DMS79 (cell line): ENCODE measurements around the gene KIF5A.
A peak's percentile ranks its signal among the peaks of the same experiment; 100 is the strongest.

ENCODE experiments used
- DNase-seq: peaks from one replicate; lab custom pipeline; 2025; lab: John Stamatoyannopoulos, UW

KIF5A gene

DNA sequence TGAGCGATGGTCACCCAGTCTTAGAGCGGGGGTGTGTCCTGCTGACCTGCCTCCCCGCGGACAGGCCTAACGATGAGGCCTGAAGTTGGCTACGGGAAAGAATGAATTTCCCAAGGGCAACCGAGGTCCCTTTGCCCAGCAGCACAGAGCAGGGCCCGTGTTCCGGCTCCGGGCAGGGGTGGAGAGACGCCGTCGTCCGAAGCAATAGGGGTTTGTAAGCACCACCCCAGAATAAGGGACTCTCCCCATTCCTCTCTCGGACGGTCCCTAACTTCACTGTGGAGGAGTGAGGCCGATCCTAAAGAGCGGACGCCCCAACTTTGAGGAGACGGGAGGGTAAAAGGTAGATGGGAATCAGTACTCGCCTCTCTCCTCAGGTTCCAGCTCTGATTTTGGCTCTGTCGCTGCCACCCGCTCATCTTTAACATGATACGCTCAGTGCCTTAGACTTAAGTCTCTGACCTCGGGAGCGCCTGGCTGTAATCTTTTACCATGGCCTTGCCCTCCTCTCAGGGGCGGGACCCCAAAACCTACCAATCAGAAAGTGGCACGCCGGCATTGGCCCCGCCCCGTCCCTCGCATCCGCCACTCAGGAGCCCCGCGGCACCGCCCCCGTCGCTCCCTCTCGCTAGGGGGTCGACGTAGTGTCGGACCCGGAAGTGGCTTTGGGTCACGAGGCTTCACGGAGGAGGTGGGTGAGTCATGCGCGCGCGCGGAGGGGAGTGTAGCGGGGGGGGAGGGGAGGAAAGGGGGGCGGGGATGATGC is 29.6 kb upstream of the KIF5A start, which contains the start of gene DDIT3:
Gene DDIT3 (minus strand): TSS at position 462 of the 766 bp plus-strand sequence. CDS start 3,108 bp downstream, outside the sequence.
- DNase-seq: peak; percentile 86

DNA sequence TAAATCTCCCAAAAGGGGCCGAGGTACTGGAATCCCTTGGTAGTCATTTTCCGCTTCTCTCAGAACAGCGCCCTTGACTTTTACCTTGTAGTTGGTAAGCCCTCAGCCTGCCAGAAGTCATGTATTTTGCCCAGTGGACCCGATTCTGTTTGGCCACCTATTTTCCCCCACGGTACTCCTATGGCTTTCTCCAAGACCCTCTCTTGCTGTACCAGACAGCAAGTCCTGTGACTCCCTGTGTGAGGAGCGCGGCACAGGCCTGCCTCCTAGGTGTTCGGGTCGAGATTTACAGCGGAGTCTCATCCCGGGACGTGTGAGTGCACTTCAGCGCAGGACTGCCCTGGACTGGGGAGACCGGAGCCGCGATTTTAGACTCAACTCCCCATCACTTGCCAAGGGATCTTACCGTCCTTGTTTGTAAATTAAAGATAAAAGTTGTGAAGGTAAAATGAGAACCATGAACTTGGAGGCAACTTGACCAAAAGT is 28.3 kb upstream of the KIF5A start:
- DNase-seq: no peak

DNA sequence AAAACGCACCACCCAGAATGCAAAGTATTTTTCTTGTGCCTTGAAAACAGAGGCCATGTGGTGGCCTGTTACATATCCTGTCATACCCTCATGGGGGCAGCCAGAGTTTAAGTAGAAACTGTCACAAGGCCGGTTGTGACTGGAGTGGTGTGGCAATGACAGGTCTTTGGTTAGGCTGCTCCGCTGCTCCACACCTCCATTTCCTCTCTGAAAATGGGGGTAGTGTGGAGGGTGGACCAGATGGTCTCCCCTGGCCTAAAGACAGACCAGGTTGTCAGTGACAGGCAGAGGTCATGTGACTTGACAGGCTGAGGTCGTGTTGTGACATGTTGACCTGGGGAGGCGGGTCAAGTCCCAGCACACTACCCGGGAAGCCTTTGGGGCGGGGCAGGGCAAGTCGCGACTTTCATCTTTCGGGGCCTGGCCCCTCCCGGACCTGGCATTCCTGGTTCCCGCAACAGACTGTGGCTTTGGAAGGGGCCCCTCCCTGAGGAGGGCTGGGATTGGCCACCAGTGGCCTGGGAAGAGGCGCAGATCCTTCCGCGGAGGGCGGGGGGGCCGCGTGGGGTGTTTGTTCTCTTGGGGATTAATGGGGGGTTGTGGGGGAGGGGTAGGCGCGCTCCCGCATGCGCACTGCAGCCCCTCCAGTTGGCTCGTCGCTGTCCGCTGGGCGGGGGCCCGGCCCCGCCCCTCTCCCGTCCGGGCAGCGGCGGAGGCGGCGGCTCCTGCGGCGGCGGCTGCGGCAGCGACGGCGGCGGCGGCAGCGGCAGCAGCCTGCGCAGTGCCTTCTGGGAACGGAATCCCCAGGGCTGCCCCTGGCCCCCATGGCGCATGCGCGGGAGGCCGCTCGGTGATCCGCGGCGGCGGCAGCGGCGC is 27.6 kb upstream of the KIF5A start, which contains the start of gene MBD6:
Gene MBD6 (plus strand): TSS at position 814 of the 876 bp plus-strand sequence. CDS start 1,480 bp downstream, outside the sequence.
- peak; percentile 62 for DNase-seq

DNA sequence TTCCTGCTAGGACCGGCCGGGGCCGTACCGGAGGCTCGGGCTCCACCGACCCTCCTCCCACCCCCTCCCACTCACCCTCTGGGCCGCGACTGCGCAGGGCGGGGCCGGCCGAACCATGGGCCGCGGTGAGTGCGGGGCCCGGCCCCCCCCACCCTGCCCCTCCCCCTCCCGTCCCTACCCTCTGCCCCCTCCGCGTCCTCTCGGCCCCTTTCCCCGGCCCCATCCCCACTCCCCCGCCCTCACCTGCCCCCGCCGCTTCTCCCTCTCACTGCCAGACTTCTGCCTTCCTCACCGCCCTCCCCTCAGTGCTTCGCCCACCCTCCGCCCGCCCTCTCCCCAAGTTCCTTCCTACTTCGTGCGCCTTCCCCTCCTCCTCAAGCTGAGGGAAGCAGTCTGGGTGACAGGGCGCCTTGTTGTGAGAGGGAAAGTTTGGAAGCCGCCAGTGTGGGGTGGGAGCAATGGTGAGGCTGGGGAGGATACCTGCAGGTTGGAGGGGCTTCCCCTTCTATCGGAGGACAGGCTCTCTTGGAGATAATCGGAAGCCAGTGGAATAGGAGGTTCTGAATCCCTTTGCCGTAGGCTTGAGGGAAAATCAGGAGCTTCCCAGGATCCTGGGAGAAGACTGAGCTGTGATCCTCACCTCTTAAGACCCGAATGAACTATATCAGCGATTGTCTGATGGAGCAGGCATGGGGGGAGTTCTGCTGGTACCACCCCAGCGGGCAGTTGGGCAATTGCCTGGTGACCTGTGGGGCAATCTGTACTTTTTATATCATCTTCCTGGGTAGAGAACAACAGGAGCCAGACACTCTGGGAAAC is 26.7 kb upstream of the KIF5A start:
- DNase-seq: no peak

DNA sequence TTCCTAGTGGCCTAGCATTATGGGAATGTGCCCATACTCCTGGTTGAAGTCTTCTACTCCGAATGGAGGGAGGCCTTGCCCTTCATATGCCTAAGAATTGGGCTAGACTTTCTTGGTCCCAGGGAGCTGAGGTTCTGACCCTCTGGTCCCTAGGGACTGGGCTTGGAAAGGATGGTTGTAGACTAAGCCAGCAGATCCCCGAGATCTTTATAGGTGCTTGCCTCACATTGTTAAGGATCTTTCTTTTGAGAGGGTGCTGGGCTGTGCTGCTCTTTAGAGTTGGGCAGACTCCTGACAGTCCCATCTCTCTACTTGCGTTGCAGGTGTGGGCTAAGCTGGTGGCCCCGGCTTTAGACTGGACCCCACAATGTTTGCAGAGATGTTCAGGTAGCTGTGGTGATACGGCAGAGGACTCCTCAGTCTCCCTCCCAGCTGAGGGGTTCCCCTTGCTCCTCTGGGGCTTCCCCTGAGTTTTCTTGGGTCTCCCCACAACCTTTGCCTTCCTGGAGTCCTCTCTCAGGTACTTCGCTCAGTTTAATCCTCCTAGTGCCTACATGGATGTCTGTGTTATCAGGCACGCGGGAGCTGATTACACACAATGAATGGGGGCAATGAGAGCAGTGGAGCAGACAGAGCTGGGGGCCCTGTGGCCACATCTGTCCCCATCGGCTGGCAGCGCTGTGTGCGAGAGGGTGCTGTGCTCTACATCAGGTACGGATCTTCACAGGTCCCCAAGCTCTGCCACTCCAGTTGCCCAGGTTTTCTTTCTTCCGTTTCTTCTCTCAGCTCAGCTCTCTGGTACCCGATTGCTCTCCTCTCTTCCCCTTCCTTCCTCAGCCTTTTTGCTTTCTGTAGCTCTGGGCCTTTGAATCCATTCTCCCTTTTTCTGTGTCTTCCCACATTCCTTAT is 25.9 kb upstream of the KIF5A start:
- DNase-seq: no peak

DNA sequence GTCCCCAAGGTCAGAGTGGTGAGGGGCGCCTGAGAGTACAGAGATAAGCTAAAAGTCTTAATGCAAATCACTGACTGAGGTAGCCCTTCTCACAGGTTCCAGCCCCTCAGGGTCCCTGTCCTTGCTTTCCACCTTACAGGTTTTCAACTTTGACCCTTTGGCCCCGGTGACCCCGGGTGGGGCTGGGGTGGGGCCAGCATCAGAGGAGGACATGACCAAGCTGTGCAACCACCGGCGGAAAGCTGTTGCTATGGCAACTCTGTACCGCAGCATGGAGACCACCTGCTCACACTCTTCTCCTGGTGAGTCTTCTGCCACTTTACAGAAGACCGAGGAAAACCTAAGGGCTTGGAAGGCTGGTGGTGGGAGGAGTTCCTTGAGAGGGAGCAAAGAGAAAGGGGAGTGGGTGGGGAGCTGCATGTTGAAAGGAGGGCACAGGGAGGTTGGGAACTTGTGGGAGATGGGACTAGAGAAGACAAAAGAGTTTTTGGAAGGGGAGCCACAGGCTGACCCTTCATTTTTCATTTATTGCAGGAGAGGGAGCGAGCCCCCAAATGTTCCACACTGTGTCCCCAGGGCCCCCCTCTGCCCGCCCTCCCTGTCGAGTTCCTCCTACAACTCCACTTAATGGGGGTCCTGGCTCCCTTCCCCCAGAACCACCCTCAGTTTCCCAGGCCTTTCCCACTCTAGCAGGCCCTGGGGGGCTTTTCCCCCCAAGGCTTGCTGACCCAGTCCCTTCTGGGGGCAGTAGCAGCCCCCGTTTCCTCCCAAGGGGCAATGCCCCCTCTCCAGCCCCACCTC is 24.8 kb upstream of the KIF5A start:
- DNase-seq: no peak

DNA sequence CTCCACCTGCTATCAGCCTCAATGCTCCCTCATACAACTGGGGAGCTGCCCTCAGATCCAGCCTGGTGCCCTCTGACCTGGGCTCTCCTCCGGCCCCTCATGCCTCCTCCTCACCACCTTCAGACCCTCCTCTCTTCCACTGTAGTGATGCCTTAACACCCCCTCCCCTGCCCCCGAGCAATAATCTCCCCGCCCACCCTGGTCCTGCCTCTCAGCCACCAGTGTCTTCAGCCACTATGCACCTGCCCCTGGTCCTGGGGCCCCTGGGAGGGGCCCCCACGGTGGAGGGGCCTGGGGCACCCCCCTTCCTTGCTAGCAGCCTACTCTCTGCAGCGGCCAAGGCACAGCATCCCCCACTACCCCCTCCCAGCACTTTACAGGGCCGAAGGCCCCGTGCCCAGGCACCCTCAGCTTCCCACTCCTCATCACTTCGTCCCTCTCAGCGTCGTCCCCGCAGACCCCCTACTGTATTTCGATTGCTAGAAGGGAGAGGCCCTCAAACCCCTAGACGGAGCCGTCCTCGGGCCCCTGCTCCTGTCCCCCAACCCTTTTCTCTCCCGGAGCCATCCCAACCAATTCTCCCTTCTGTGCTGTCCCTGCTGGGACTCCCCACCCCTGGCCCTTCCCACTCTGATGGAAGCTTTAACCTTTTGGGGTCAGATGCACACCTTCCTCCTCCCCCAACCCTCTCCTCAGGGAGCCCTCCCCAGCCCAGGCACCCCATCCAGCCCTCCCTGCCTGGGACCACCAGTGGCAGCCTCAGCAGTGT is 24.0 kb upstream of the KIF5A start:
- no peak for DNase-seq

DNA sequence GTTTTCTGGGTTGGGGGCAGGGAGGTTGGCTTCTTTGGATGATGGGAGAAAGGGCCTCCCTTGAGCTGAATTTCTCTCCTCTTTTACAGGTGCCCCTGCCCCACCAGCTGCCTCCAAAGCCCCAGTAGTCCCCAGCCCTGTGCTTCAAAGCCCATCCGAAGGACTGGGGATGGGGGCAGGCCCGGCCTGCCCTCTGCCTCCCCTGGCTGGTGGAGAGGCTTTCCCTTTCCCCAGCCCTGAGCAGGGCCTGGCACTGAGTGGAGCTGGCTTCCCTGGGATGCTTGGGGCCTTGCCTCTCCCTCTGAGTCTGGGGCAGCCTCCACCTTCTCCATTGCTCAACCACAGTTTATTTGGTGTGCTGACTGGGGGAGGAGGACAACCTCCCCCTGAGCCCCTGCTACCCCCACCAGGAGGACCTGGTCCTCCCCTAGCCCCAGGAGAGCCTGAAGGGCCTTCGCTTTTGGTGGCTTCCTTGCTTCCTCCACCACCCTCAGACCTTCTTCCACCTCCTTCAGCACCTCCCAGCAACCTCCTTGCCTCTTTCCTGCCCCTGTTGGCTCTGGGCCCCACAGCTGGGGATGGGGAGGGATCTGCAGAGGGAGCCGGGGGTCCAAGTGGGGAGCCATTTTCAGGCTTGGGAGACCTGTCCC is 23.2 kb upstream of the KIF5A start:
- no peak for DNase-seq

DNA sequence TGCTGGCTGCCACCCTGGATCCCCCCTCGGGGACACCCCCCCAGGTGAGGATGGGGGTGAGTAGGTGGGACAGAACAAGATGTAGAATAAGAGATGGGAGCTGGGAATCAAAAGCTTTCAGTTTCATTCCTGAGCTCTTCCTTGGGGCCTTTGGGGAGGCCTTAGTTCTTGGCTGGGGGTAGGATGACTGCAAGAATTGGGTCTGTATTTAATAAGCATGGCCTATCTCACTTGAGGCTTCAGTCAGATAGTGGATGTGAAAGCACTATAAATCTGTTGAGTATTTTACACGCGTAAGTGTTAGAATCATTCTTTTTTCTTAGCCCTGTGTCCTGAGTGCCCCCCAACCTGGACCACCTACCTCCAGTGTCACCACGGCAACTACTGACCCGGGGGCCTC is 22.7 kb upstream of the KIF5A start:
- no peak for DNase-seq

DNA sequence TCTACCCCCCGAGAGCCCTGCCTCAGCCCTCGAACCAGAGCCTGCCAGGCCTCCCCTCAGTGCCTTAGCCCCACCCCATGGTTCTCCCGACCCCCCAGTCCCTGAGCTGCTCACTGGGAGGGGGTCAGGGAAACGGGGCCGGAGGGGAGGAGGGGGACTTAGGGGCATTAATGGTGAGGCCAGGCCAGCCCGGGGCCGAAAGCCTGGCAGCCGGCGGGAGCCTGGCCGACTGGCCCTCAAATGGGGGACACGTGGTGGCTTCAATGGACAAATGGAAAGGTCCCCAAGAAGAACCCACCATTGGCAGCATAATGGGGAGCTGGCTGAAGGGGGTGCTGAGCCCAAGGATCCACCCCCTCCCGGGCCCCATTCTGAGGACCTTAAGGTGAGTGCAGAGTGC is 21.7 kb upstream of the KIF5A start:
- no peak for DNase-seq

DNA sequence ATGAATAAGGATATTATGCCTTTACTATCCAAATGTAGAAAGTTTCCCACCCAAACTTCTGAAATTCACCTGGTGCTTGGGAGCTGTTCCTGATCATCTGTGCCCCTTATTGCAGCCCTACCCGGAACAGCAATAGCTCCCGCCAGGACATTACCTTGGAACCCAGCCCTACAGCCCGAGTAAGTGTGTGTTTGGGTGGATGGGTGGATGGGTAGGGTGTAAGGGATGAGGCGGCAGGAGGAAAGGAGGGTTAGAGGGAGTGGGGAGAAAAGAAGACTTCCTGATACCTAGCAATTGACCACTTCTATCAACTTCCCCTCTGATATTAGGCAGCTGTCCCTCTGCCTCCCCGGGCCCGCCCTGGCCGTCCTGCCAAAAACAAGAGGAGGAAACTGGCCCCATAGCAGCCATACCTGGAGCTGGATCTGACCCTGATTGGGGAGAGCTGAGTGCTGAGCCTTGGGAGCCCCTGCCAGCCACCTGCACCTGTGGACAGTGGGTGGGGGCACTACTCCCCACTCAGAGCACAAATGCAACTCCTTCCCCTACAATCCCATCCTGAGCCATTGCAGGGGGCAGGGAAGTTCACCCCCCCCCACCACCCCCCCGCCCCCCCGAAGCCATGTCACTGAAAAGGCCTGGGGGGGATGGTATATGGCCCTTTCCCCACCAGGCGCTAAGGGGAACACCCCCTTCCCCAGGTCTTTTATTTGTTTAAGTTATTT is 20.9 kb upstream of the KIF5A start:
- no peak for DNase-seq

DNA sequence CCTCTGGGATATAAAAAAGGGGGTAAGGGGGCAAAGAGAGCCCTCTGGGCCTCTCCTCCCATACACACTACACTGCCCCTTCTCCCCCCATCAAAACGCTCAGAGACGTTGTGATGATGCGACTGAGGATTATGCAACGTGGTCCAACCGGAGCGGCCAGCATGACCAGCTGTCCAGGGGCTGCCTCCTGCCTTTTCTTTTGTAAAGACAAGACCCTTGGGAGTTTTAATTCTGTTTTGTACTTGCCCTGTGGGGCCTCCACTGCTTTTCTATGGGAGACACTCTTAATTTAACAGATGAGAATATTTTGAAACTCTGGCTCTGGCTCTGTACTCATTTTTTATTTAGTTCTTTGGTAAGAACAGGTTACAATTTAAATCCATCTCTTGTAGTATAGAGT is 20.0 kb upstream of the KIF5A start:
- DNase-seq: no peak

DNA sequence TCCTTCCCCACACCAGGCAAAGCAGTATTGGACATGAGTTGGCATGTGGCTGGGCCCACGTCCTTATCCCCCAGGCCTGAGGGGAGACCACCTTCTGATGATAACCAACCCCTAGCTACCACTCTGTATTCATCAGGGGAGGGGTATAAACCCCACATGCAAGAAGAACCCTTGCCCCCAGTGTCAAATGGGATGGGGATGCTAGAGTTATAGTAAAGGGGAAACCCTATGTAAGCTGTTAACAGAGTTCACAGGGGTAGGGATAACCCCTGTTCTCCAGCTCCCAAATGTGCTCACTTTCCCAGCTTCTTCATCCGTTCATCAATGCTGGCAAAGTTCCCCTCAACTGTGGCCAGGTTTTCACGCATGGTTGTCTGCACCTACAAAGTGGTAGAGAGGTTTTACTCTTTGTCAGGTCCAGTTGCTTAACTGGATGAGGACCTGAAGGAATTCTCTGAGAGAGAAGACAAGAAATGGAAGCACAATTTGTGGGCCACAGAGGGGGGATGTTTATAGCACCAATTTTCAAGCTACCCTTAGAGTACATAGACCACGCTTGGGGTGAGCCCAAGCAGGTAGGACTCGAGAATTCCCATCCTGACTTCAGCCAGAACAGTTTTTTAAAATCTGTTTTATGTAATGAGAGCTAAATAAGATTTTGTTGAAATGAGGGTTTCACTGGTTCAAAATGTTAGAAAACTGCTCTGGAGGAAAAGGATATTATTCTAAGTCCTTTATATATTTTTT is 19.3 kb upstream of the KIF5A start:
- no peak for DNase-seq

DNA sequence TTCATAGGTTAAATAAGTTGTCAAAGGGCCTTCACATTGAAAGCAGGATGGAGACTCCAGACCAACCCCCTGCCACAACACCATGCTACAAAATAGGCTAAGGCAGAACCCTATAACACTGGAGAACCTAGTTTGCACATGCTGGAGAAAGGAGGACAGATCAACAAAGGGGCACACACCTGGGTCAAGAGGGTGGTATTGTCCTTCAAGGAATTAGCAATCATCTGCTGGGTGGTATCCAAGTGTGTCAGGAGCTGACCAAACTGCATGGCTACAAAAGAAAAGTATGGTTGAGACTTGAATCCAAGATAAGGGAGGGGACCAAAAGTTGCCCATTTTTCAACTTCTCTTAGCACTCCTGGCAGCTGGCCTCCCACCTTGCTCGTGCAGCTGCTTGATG is 18.0 kb upstream of the KIF5A start:
- DNase-seq: no peak

DNA sequence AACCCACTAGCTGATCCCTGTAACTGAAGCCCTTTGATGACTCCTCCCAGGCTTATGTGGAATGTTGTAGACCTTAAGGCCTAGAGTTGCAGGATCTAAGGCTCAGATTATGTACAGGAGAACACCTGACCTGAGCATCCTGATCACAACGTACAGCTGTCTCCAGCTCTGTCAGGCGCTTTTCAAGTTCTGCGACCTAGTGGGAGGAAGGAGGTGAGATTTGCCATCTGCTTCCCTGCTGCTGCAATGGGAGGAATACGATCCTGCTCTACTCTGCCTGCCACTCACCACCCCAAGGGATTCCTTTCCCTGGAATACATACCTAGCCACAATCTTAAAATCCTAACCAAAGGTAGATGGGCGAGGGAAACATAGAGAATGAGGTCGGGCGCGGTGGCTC is 16.7 kb upstream of the KIF5A start:
- no peak for DNase-seq

DNA sequence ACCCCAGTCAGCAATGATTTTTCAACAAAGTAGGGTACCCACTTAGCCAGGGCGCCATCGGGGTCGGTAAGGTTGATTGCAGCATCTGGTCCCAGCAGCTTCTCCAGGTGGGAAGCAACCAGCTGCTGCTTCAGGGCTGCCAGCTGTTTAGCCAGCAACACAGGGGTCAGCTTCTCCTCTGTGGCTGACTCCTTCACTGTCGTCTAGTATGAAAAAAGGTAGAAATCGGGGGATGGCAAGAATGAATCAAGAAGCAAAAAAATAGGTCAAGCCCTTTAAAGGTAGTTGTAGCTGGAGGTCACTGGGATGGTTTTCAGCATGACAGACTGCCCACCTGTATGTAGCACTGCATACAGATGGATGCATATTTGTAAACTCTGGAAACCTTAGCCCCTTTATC is 15.6 kb upstream of the KIF5A start:
- DNase-seq: no peak

DNA sequence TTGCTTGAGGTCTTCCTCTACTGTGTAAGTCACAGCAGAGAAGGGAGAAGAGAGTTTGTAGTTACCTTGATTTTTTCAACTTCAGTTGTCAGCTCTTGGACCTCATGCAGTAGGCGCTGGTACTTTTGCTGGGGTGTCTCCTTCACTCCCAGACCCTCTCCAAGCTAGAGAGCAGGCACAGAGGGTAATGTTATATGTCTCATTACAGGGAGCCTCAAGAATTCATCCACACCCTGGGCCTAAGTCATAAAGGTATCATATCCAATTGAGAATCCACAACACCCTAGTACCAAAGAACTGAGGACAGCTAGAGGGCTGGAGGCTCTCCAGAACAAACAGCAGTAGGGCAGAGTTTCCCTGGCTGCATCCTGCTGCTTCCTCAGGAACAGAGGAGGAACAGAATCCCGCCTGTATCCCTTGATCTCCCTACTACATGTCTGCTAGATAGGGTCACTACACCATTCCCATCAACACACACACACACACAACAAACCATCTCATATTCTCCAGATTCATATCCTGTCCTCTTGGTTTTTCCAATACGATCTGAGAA is 14.8 kb upstream of the KIF5A start:
- DNase-seq: no peak
